Activated T-cell treated with anti-CD3 and anti-CD28 coated beads, Interleukin-2, amount 50 U/mL, for 24 hours (primary cell): ENCODE data around the gene CLCN2.

ENCODE experiments used
- DNase-seq: peaks from one replicate; pipeline ENCODE4 v3.0.0-alpha.2; 2020
- H3K27ac Mint-ChIP-seq: 2 replicates; pipeline ENCODE4 v1.8.0; 2020; ENCODE audit warnings: mild to moderate bottlenecking, mixed read lengths
- H3K27me3 Mint-ChIP-seq: 2 replicates; pipeline ENCODE4 v1.8.0; 2020; ENCODE audit warnings: mixed read lengths
- H3K36me3 Mint-ChIP-seq: 2 replicates; pipeline ENCODE4 v1.8.0; 2020; ENCODE audit warnings: low read depth, mixed read lengths
- H3K4me1 Mint-ChIP-seq: 2 replicates; pipeline ENCODE4 v1.8.0; 2020; ENCODE audit warnings: low read depth, mixed read lengths
- H3K4me3 Mint-ChIP-seq: 2 replicates; pipeline ENCODE4 v1.8.0; 2020; ENCODE audit warnings: mild to moderate bottlenecking, moderate library complexity, mixed read lengths
- H3K9me3 Mint-ChIP-seq: 2 replicates; pipeline ENCODE4 v1.8.0; 2020; ENCODE audit warnings: mixed read lengths

CLCN2 gene

DNA sequence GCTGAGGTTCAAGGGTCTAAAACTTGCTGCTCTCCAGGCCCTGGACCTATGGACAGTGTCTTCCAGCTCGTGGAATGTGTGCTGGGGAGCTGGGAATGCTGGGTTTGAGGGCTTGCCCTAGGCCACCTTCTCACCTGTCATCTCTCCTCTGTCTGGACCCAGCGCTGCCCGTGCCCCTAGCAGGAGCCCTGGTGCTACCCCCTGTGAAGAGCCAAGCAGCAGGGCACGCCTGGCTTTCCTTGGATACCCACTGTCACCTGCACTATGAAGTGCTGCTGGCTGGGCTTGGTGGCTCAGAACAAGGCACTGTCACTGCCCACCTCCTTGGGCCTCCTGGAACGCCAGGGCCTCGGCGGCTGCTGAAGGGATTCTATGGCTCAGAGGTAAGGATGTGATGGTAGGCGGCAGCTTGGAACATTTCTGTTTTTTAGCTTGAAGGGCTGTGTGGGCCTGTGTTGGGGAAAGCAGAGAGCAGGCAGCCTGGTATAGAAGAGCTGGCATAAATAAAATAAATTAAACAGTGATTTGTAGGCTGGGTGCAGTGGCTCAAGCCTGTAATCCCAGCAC lies 23.5 kb upstream of the CLCN2 start:
- Mint-ChIP-seq H3K4me1 (peaks cover 7% of the 10 kb centered on the region), H3K36me3 (no peaks in the 10 kb centered on the region), H3K27ac (no peak overlapping the region), H3K9me3 (no peaks in the 10 kb centered on the region), H3K4me3 (no peak overlapping the region), H3K27me3 (peaks cover 55% of the 10 kb centered on the region)
- no peak for DNase-seq

GRCh38 chr3:184384342-184384741 lies 22.9 kb upstream of the CLCN2 start:
- H3K27ac Mint-ChIP-seq: no peak overlapping the region
- peaks cover 56% of the 10 kb centered on the region for H3K27me3 Mint-ChIP-seq
- no peaks in the 10 kb centered on the region for H3K36me3 Mint-ChIP-seq

GRCh38 chr3:184383033-184383740 lies 21.8 kb upstream of the CLCN2 start:
- no peak for DNase-seq
- Mint-ChIP-seq H3K4me3 (no peak overlapping the region), H3K27ac (no peak overlapping the region), H3K9me3 (no peaks in the 10 kb centered on the region), H3K4me1 (peaks cover 7% of the 10 kb centered on the region), H3K36me3 (no peaks in the 10 kb centered on the region), H3K27me3 (peaks cover 68% of the 10 kb centered on the region)

More at GRCh38 chr3:184384342-184384741, 22.9 kb upstream of the CLCN2 start:
- Mint-ChIP-seq H3K4me1 (peaks cover 7% of the 10 kb centered on the region), H3K9me3 (no peaks in the 10 kb centered on the region), H3K4me3 (no peak overlapping the region)
- DNase-seq: no peak

DNA sequence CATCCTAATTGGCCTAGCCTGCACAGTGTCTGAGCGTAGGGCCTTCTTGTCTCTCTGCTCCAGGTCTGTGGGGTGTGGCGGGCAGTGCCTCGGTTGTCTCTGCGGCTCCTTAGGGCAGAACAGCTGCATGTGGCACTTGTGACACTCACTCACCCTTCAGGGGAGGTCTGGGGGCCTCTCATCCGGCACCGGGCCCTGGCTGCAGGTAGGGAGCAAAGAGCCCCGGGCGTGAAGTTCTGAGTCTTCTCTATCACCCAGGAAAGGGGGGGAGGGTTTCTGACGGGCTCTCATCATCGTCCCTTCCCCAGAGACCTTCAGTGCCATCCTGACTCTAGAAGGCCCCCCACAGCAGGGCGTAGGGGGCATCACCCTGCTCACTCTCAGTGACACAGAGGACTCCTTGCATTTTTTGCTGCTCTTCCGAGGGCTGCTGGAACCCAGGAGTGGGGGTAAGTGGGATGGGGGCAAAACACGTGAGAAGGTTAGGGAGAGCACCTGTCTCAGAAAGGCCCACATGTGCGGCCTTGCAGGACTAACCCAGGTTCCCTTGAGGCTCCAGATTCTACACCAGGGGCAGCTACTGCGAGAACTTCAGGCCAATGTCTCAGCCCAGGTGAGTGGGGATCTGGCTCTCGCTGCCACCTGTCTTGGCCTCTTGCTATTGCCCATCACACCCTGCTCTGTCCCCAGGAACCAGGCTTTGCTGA lies 21.1 kb upstream of the CLCN2 start:
- H3K4me3 Mint-ChIP-seq: no peak overlapping the region
- H3K27ac Mint-ChIP-seq: no peak overlapping the region
- H3K36me3 Mint-ChIP-seq: no peaks in the 10 kb centered on the region
- H3K9me3 Mint-ChIP-seq: no peaks in the 10 kb centered on the region
- peaks cover 75% of the 10 kb centered on the region for H3K27me3 Mint-ChIP-seq
- DNase-seq: no peak
- H3K4me1 Mint-ChIP-seq: peaks cover 7% of the 10 kb centered on the region

DNA sequence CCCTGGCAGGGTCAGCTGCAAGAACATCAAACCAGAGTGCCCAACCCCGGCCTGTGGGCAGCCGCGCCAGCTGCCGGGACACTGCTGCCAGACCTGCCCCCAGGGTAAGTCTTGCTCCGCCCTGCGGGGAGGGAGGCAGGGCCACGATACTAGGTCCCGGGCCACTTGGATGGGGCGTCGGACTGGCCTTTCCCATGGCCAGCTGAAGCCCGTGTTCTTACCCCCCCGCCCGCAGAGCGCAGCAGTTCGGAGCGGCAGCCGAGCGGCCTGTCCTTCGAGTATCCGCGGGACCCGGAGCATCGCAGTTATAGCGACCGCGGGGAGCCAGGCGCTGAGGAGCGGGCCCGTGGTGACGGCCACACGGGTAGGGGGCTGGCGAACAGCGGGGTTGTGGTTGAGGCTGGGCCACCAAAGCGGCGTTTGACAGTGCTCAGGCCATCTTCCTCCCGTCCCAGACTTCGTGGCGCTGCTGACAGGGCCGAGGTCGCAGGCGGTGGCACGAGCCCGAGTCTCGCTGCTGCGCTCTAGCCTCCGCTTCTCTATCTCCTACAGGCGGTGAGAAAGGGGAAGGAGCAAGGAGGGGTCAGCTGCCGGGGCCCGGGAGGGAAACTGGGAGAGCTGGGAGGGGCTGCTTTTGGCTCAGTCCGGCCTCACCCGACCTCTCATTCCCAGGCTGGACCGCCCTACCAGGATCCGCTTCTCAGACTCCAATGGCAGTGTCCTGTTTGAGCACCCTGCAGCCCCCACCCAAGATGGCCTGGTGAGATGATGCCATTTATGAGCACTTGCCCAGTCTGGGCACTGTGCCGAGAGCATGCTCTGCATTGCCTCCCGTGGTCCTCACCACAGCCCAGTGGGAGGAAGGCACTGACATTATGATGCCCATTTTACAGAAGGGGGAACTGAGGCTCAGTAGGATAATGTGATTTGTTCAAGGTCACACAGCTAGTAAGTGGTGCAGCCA lies 20.1 kb upstream of the CLCN2 start:
- Mint-ChIP-seq H3K36me3 (no peaks in the 10 kb centered on the region), H3K4me1 (peaks cover 7% of the 10 kb centered on the region), H3K4me3 (peak overlapping the region; percentile 59), H3K9me3 (no peaks in the 10 kb centered on the region), H3K27ac (no peak overlapping the region), H3K27me3 (peaks cover 77% of the 10 kb centered on the region)
- DNase-seq: peak; percentile 51

- DNase-seq: peak; percentile 53
- Mint-ChIP-seq H3K27me3 (peaks cover 73% of the 10 kb centered on the region), H3K36me3 (no peaks in the 10 kb centered on the region), H3K4me1 (peaks cover 7% of the 10 kb centered on the region), H3K9me3 (no peaks in the 10 kb centered on the region), H3K27ac (no peak overlapping the region), H3K4me3 (peak overlapping the region; percentile 59)
Observed at GRCh38 chr3:184380627-184381260, 19.3 kb upstream of the CLCN2 start.

GRCh38 chr3:184380185-184380626 lies 18.8 kb upstream of the CLCN2 start:
- peak; percentile 55 for DNase-seq
- no peaks in the 10 kb centered on the region for H3K36me3 Mint-ChIP-seq
- H3K4me3 Mint-ChIP-seq: no peak overlapping the region
- no peaks in the 10 kb centered on the region for H3K9me3 Mint-ChIP-seq
- no peak overlapping the region for H3K27ac Mint-ChIP-seq
- H3K27me3 Mint-ChIP-seq: peaks cover 74% of the 10 kb centered on the region
- peaks cover 7% of the 10 kb centered on the region for H3K4me1 Mint-ChIP-seq

GRCh38 chr3:184379358-184380184 lies 18.2 kb upstream of the CLCN2 start, which contains the start of gene CHRD:
Gene CHRD (plus strand): TSS chr3:184380054. CDS start chr3:184380319, 265 bp downstream.
- Mint-ChIP-seq H3K9me3 (no peaks in the 10 kb centered on the region), H3K36me3 (no peaks in the 10 kb centered on the region), H3K27ac (no peak within 1 kb of the TSS), H3K4me1 (peaks cover 7% of the 10 kb centered on the region), H3K27me3 (peaks cover 69% of the 10 kb centered on the region), H3K4me3 (peak within 1 kb of the TSS; percentile 59)
- no peak for DNase-seq

- no peak for DNase-seq
- H3K4me3 Mint-ChIP-seq: peak overlapping the region; percentile 51
- no peaks in the 10 kb centered on the region for H3K9me3 Mint-ChIP-seq
- H3K27ac Mint-ChIP-seq: no peak overlapping the region
- no peaks in the 10 kb centered on the region for H3K36me3 Mint-ChIP-seq
- H3K4me1 Mint-ChIP-seq: peaks cover 7% of the 10 kb centered on the region
- H3K27me3 Mint-ChIP-seq: peaks cover 64% of the 10 kb centered on the region
Observed at GRCh38 chr3:184378651-184379357, 17.4 kb upstream of the CLCN2 start.

- DNase-seq: no peak
- H3K4me3 Mint-ChIP-seq: no peak within 1 kb of the TSS
- no peak within 1 kb of the TSS for H3K27ac Mint-ChIP-seq
- H3K4me1 Mint-ChIP-seq: peaks cover 7% of the 10 kb centered on the region
- H3K36me3 Mint-ChIP-seq: no peaks in the 10 kb centered on the region
- H3K9me3 Mint-ChIP-seq: no peaks in the 10 kb centered on the region
- H3K27me3 Mint-ChIP-seq: peaks cover 58% of the 10 kb centered on the region
Observed at GRCh38 chr3:184377882-184378445, 16.6 kb upstream of the CLCN2 start, which contains the start of gene THPO. Gene THPO (minus strand): TSS chr3:184378207. CDS start chr3:184376259, 1,948 bp downstream.

GRCh38 chr3:184377374-184377773 lies 16.0 kb upstream of the CLCN2 start:
- Mint-ChIP-seq H3K36me3 (no peaks in the 10 kb centered on the region), H3K4me1 (peaks cover 7% of the 10 kb centered on the region), H3K27ac (no peak overlapping the region), H3K4me3 (no peak overlapping the region), H3K9me3 (no peaks in the 10 kb centered on the region), H3K27me3 (peaks cover 52% of the 10 kb centered on the region)
- DNase-seq: no peak

GRCh38 chr3:184375747-184376461 lies 14.5 kb upstream of the CLCN2 start:
- no peak for DNase-seq
- H3K4me3 Mint-ChIP-seq: no peak overlapping the region
- no peaks in the 10 kb centered on the region for H3K9me3 Mint-ChIP-seq
- H3K4me1 Mint-ChIP-seq: peaks cover 10% of the 10 kb centered on the region
- H3K27ac Mint-ChIP-seq: no peak overlapping the region
- peaks cover 37% of the 10 kb centered on the region for H3K27me3 Mint-ChIP-seq
- peaks cover under 1% of the 10 kb centered on the region for H3K36me3 Mint-ChIP-seq
